Right lung (tissue), 5 donors: ENCODE measurements around the gene TRIM40. TPM values are rescaled to one million over a fixed set of nuclear protein-coding genes. Genes with fewer than 3 reads are reported as not detected.
"Not testable (repeated sequence)": the region's sequence is repeated elsewhere in the genome, so short reads cannot be mapped to it uniquely, and the experiment has no call there.

Experiments
- DNase-seq, 2 donors: peaks; one replicate each; pipeline ENCODE4 v3.0.0-alpha.2; 2013
- polyA plus RNA-seq, 5 donors: library from polyadenylated mRNA; unstranded; fragments of 120-200 nt; gene quantifications; one replicate each; pipeline versions ENCODE4 v1.2.1 to v1.2.3, GENCODE V29; 2013; ENCODE audit warnings: inconsistent platforms in 1 of 5, low replicate concordance in 1 of 5; ENCODE audit not compliant: insufficient read length in 5 of 5, insufficient read depth in 1 of 5

Gene TRIM40
- polyA plus RNA-seq, 5 donors = 0.08 to 0.14 (median 0.12) TPM; not detected in 2

GRCh38 chr6:30163090-30163917 is 27.4 kb downstream of the TRIM40 start, which contains the start of gene TRIM15:
Gene TRIM15, plus strand, starts transcription at chr6:30163546. Its CDS starts 139 bp downstream, at chr6:30163685.
- DNase-seq = no peak

- DNase-seq = no peak
Observed at GRCh38 chr6:30163918-30164654, 28.1 kb downstream of the TRIM40 start.

- DNase-seq = no peak
Observed at GRCh38 chr6:30164714-30165113, 28.8 kb downstream of the TRIM40 start.

GRCh38 chr6:30165238-30165637 is 29.3 kb downstream of the TRIM40 start:
- not testable (repeated sequence) for DNase-seq

- DNase-seq = no peak
Observed at GRCh38 chr6:30167101-30167500, 31.2 kb downstream of the TRIM40 start.

GRCh38 chr6:30168741-30169140 is 32.8 kb downstream of the TRIM40 start:
- DNase-seq = no peak

GRCh38 chr6:30169658-30170614 is 34.0 kb downstream of the TRIM40 start:
- DNase-seq = peak in 1 of 2 donors; percentile 23

GRCh38 chr6:30171677-30172471 is 35.9 kb downstream of the TRIM40 start:
- peak in 1 of 2 donors; percentile 8 for DNase-seq

GRCh38 chr6:30172681-30173080 is 36.7 kb downstream of the TRIM40 start:
- no peak for DNase-seq

GRCh38 chr6:30175765-30176164 is 39.8 kb downstream of the TRIM40 start:
- DNase-seq = no peak

- no peak for DNase-seq
Observed at GRCh38 chr6:30178837-30179236, 42.9 kb downstream of the TRIM40 start.

- no peak for DNase-seq
Observed at GRCh38 chr6:30180145-30180544, 44.2 kb downstream of the TRIM40 start.

GRCh38 chr6:30184417-30185031 is 48.6 kb downstream of the TRIM40 start:
- DNase-seq = no peak

GRCh38 chr6:30185846-30186484 is 50.0 kb downstream of the TRIM40 start:
- DNase-seq = no peak

- no peak for DNase-seq
Observed at GRCh38 chr6:30188541-30188940, 52.6 kb downstream of the TRIM40 start.

GRCh38 chr6:30192076-30192475 is 56.1 kb downstream of the TRIM40 start:
- DNase-seq = no peak

- DNase-seq = no peak
Observed at GRCh38 chr6:30194797-30195690, 59.1 kb downstream of the TRIM40 start.

GRCh38 chr6:30195951-30196350 is 60.0 kb downstream of the TRIM40 start:
- no peak for DNase-seq

GRCh38 chr6:30196376-30196775 is 60.4 kb downstream of the TRIM40 start:
- no peak for DNase-seq
